ENCODE results near the gene MYEF2.
A peak's percentile ranks its signal among the peaks of the same experiment; 100 is the strongest.

MYEF2 gene

GRCh38 chr15:48178648-48178931 lies 495 bp upstream of the MYEF2 start:
- peak overlapping the region; percentile 61; the same call in 1 of the 2 replicates for H3K4me3 ChIP-seq (ENCODE audit: low read depth, low read length)
- ChIA-PET CTCF (interaction anchor here (0.8 kb wide), 1 partner anchor 107 kb away, joined by 3 read pairs; no protein-coding TSS in a partner anchor), POLR2A (no interaction called here)
- no peak for DNase-seq (ENCODE audit: low read depth, low spot score)
- TF ChIP-seq CTCF (IDR thresholded peaks at IDR 0.05; ENCODE audit: insufficient read depth, low read length, missing control alignments), result no peak

GRCh38 chr15:48177383-48177765 lies 721 bp downstream of the MYEF2 start:
- DNase-seq (ENCODE audit: low read depth, low spot score), result no peak
- no peak for TF ChIP-seq CTCF (IDR thresholded peaks at IDR 0.05; ENCODE audit: insufficient read depth, low read length, missing control alignments)
- ChIA-PET CTCF (interaction anchor here (1.3 kb wide), 1 partner anchor 21 kb away, joined by 4 read pairs; no protein-coding TSS in a partner anchor), POLR2A (no interaction called here)
- H3K4me3 ChIP-seq (ENCODE audit: low read depth, low read length), result peak overlapping the region; percentile 61

GRCh38 chr15:48176957-48177356 lies 1.1 kb downstream of the MYEF2 start:
- POLR2A ChIA-PET, result no interaction called here
- H3K4me3 ChIP-seq (ENCODE audit: low read depth, low read length), result 0 out of 2 replicates have a peak overlapping the region, but pooled peaks have one; percentile 61

GRCh38 chr15:48176112-48176511 lies 2.0 kb downstream of the MYEF2 start:
- ChIA-PET CTCF (interaction anchor here (1.3 kb wide), 1 partner anchor 20 kb away, joined by 4 read pairs; no protein-coding TSS in a partner anchor), POLR2A (no interaction called here)
- H3K4me3 ChIP-seq (ENCODE audit: low read depth, low read length), result no peak overlapping the region
- no peak for TF ChIP-seq CTCF (IDR thresholded peaks at IDR 0.05; ENCODE audit: insufficient read depth, low read length, missing control alignments)
- no peak for DNase-seq (ENCODE audit: low read depth, low spot score)

More at GRCh38 chr15:48176957-48177356, 1.1 kb downstream of the MYEF2 start:
- no peak for DNase-seq (ENCODE audit: low read depth, low spot score)
- TF ChIP-seq CTCF (IDR thresholded peaks at IDR 0.05; ENCODE audit: insufficient read depth, low read length, missing control alignments), result no peak
- CTCF ChIA-PET, result interaction anchor here (1.3 kb wide), 1 partner anchor 20 kb away, joined by 4 read pairs; no protein-coding TSS in a partner anchor

GRCh38 chr15:48175126-48175525 lies 3.0 kb downstream of the MYEF2 start:
- POLR2A ChIA-PET, result no interaction called here
- H3K4me3 ChIP-seq (ENCODE audit: low read depth, low read length), result no peak overlapping the region
- CTCF ChIA-PET, result no interaction called here
- no peak for TF ChIP-seq CTCF (IDR thresholded peaks at IDR 0.05; ENCODE audit: insufficient read depth, low read length, missing control alignments)
- no peak for DNase-seq (ENCODE audit: low read depth, low spot score)

GRCh38 chr15:48170981-48171380 lies 7.1 kb downstream of the MYEF2 start:
- ChIA-PET POLR2A (no interaction called here), CTCF (no interaction called here)
- H3K4me3 ChIP-seq (ENCODE audit: low read depth, low read length), result no peak overlapping the region
- TF ChIP-seq CTCF (IDR thresholded peaks at IDR 0.05; ENCODE audit: insufficient read depth, low read length, missing control alignments), result no peak
- no peak for DNase-seq (ENCODE audit: low read depth, low spot score)

Measured in AG04449 (cell line).